AG09319 (cell line): ENCODE data around the gene PLXNB3.
"Not testable (repeated sequence)": the region's sequence is repeated elsewhere in the genome, so short reads cannot be mapped to it uniquely, and the experiment has no call there.

Experiments used
- DNase-seq: peaks from one replicate; pipeline ENCODE4 v3.0.0-alpha.2; 2010; ENCODE audit warnings: low read depth; ENCODE audit errors: extremely low read depth
- TF ChIP-seq, protein P1 (sequence below): IDR thresholded peaks from 2 replicates; pipeline ENCODE4 v1.5.1; 2011; ENCODE audit warnings: low read depth, mild to moderate bottlenecking, inconsistent platforms, low read length, moderate library complexity

Gene PLXNB3

DNA sequence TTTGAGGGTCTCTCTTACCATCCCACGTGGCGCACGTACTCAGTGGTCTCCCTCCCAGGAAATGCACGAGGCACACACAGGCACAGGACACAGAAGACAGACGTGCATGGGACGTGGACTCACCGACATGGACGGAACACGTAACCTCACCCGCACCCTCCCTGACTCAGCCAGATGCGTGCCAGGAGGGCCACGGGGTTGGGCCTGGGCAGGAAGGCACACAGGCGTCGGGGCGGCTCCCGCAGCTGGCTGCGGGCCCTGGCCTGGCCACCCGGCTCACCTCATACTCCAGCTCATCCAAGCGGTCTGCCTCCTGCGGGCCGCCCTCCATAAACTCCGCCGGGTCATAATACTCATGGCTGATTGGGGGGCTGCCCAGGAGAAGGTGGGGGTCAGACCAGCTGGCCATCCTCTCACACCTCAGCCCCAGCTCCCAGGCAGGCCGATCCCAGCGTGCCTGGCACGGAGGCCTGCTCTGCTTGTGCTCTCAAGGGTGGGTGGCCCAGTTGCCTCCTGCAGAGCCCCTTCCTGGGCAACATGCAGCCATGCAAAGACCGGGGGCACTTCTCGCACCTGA is 43.0 kb downstream of the PLXNB3 start:
- no peak for DNase-seq

DNA sequence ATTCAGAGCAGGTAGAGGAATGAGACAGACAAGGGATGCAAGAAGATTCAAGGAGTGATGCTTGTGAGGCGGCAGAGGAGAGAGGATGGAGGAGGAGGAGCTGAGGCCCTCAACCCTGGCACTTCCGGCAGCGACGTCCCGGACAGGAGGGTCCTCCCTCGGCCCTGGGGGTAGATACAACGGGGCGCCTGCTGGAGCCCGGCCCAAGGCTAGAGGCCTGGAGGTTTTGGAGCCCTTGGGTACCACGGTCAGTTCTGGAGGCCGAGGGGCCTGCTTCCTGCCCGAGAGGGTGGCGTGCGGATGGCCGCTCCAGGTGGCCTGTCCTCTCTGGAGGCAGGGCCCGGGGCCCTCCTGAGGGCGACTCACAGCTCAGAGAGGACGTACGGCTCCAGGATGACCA is 43.9 kb downstream of the PLXNB3 start:
- DNase-seq, result no peak
- TF ChIP-seq, protein P1, sequence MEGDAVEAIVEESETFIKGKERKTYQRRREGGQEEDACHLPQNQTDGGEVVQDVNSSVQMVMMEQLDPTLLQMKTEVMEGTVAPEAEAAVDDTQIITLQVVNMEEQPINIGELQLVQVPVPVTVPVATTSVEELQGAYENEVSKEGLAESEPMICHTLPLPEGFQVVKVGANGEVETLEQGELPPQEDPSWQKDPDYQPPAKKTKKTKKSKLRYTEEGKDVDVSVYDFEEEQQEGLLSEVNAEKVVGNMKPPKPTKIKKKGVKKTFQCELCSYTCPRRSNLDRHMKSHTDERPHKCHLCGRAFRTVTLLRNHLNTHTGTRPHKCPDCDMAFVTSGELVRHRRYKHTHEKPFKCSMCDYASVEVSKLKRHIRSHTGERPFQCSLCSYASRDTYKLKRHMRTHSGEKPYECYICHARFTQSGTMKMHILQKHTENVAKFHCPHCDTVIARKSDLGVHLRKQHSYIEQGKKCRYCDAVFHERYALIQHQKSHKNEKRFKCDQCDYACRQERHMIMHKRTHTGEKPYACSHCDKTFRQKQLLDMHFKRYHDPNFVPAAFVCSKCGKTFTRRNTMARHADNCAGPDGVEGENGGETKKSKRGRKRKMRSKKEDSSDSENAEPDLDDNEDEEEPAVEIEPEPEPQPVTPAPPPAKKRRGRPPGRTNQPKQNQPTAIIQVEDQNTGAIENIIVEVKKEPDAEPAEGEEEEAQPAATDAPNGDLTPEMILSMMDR, result no peak

More for the DNA sequence above, 43.0 kb downstream of the PLXNB3 start:
- TF ChIP-seq, protein P1, result no peak

DNA sequence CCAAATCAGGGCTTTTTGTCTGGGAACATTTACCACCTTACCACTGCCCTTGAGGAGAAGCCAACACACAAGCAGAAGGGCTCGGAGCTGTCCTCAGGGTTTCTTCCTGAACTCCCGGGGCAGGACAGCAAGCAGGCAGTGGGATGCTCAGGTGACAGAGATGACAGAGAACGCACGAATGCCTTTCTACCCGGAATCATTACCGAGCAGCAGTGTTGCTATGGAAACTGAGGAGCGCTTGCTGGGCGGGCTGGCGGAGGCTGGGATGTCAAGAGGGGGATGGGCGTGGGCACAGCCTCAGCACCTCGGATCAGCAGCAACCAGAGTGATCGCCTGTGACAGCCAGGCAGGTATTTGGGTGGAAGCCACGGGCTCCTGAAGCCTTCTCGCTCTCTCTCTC is 48.2 kb downstream of the PLXNB3 start:
- TF ChIP-seq, protein P1, result no peak
- no peak for DNase-seq

DNA sequence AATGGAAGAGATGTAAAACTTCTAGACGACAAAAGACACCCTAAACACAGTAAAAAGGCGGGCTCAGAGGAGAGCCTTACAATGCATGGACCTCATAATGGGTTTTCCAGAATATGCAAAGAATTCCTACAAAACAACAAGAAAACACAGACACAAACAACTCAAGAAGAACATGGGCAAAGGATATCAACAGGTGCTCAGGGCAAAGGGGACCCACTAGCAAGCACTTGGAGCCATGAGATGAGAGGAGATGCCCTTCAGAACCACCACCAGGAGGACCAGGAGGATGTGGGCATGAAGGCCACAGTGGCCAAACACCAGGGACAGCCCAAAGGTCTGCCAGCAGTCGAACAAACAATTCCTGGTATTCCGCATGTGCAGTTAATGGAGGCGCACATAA is 49.1 kb downstream of the PLXNB3 start:
- no peak for DNase-seq
- TF ChIP-seq, protein P1, result no peak

DNA sequence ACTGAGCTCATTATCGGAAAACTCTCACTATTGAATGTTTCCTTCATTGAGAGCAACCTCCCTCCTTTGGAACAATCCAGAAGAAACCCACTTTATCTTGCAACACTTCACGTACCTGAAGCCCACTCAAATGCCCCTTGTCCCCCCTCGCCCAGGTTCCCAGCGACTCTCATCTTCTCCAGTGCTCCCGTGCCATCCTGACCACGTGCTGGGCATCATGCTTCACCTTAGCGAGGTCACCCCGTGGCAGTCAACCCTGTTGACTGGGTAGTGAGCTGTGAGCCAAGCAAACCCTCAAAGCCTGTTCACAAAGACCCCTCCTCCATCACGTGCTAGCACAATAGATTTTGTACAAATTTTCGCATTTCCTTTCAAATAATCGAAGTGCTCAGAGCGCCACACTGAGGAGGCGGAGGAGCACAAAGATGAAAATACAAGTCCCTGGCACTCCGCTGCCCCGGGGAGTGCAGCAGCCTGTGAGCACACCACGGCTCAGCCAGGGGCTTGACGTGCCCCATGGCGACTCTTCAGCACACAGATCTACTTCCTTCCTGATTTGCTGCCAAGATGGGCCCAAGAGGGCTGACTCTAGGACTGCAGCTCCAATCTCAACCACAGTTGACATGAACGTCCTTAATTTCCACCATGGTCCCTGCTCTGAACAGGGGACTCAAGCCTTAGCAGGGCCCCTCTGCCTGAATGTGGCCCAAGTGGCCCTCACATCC is 50.7 kb downstream of the PLXNB3 start:
- DNase-seq, result no peak
- TF ChIP-seq, protein P1, result no peak

DNA sequence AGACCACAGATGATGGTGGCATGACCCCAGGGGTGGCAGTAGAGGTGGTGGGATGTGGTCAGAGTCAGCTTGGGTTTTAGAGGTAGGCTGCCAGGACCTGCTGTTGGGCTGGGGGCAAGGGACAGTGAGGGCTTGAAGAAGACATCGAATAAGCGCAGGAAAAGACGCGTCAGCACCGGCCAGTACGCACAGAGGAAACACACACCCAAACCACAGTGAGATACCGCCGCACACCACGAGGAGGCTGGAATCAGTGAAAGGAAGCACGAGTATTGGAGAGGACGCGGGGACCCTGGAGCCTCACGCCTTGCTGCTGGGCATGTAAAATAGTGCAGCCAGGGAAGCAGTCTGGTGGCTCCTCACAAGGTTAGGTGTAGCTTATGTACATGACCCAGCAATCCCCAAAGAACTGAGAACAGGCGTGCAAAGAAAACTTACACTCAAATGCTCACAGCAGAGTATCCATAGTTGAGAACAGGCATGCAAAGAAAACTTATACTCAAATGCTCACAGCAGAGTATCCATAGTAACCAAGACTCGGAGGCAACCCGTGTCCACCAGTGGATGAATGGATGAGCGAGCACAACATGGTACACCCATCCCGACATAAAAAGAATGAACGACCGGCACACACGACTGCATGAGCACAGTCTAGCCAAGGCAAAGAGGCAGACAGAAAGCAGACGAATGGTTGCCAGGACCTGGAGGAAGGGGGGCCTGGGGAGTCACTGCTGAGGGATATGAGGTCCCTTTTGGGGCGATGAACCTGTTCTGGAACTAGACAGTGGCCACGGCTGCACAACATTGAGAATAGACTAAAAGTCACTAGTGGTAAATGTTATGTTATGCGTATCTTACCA is 53.0 kb downstream of the PLXNB3 start:
- no peak for DNase-seq
- TF ChIP-seq, protein P1, result no peak

DNA sequence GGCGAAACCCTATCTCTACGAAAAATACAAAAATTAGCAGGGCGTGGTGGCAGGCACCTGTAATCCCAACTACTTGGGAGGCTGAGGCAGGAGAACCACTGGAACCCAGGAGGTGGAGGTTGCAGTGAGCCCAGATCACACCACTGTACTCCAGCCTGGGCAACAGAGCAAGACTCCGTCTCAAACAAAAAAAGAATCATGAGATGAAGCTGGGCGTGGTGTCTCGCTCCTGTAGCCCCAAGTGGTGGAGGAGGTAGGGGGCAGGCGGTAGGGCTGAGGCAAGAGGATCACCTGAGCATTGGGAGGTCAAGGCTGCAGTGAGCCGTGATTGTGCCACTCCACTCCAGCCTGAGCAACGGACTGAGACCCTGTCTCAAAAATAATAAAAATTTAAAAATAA is 54.0 kb downstream of the PLXNB3 start:
- not testable (repeated sequence) for DNase-seq
